ENCODE measurements around the gene MAPK8IP1.

Gene MAPK8IP1

DNA sequence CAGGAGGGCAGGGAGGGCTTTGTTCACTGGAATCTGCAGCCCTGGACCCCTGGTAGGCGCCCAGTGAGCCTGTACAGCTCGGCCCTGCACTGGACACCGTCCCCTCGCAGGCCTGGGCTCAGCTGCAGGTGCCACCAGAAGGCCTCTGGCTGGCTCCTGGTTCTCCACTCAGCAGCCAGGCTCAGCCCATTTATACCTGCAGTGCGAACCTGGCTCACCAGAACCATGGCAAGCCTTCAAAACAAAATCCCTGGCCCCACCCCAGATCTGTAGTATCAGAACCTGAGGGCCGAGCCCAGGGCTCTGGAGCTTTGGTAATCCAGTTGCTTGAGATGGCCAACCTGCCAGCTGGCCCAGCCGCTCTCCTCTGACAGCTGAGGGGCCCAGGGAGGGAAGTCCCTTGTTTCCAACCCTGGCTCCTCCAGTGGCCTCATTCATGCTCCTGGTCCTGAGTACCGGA, 22.5 kb downstream of the MAPK8IP1 start:
- Histone ChIP-seq H3K4me3 (ENCODE audit: control insufficient read depth in 1 of 7, extremely low read depth in 1 of 7, insufficient read depth in 4 of 7, low read depth in 2 of 7, low read length in 6 of 7) (no peak overlapping the region), H3K4me1 (ENCODE audit: control extremely low read depth in 1 of 4, control insufficient read depth in 4 of 4, insufficient read depth in 4 of 4, low read length in 3 of 4) (peaks cover 0 to 11% (median 2%) of the 10 kb centered on the region in 4 experiments), H3K27ac (ENCODE audit: insufficient read depth in 1 of 2, low read depth in 1 of 2, low read length in 2 of 2, poor library complexity in 1 of 2, severe bottlenecking in 2 of 2) (no peak overlapping the region), H3K36me3 (ENCODE audit: control insufficient read depth in 4 of 4, insufficient read depth in 4 of 4, low read length in 3 of 4) (peaks cover 0 to 32% (median 24%) of the 10 kb centered on the region in 4 experiments), H3K27me3 (replicated peaks in 2 of 5; ENCODE audit: control insufficient read depth in 4 of 5, insufficient read depth in 5 of 5, low read length in 4 of 5) (no peaks in the 10 kb centered on the region), H3K9me3 (ENCODE audit: control extremely low read depth in 1 of 5, control insufficient read depth in 4 of 5, insufficient read depth in 2 of 5, low read depth in 1 of 5, low read length in 4 of 5) (no peaks in the 10 kb centered on the region)
- 92% methylated on average over 8 of the region's 8 CpGs for WGBS (ENCODE audit: insufficient coverage)
- DNase-seq = no peak
- CTCF ChIA-PET = no interaction called here
- POLR2A ChIA-PET = no interaction called here

DNA sequence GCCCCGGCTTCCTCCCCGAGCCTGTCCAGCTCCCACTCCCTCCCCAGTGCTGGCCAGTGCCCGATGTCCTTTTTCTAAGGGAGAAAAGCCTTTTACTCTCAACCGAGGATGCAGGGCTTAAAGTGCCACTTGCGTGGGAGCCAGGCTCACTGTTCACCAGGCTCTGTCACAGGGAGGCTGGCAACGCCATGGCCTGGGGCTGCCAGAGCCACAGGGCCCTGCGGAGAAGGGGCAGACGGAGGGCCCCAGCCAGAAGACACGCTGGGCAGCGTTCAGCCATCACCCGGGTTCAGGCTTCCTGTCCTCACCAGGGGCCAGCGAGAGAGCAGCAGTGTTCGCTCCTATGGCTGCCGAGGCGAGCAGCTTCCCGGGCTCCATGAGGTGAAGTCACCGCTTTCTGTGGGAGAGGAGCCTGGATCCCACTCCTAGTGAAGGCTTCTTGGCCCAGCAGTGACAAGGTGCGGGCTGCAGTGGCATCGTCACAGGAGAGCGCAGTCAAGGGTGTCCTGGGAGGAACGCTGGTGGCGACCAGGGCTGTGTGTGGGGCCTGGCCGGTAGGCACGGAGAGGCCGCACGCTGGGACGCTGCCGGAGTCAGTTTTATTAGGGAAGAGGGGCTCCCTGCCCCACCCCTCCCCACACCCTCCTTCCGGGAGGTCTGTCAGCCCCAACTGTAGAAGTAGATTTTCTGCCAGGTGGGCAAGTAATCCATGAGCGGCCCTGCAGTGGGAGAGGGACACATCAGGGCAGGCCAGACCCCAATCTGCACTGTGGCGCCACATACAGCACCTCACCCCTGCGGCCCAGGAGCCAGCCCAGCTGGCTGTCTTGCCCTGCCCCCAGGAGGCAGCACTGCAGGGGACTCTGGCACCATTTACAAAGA, 24.4 kb downstream of the MAPK8IP1 start:
- 92% methylated on average over 32 of the region's 32 CpGs for WGBS (ENCODE audit: insufficient coverage)
- H3K4me1 ChIP-seq (ENCODE audit: control extremely low read depth in 1 of 4, control insufficient read depth in 4 of 4, insufficient read depth in 4 of 4, low read length in 3 of 4) = peaks cover 0 to 11% (median 2%) of the 10 kb centered on the region in 4 experiments
- no peaks in the 10 kb centered on the region for H3K9me3 ChIP-seq (ENCODE audit: control extremely low read depth in 1 of 5, control insufficient read depth in 4 of 5, insufficient read depth in 2 of 5, low read depth in 1 of 5, low read length in 4 of 5)
- DNase-seq = no peak
- ChIA-PET CTCF (interaction anchor here (1.0 kb wide), 1 partner anchor 12 kb away, joined by 3 read pairs; no protein-coding TSS in a partner anchor), POLR2A (no interaction called here)
- peaks cover 0 to 51% (median 38%) of the 10 kb centered on the region in 4 experiments for H3K36me3 ChIP-seq (ENCODE audit: control insufficient read depth in 4 of 4, insufficient read depth in 4 of 4, low read length in 3 of 4)
- no peak overlapping the region for H3K27ac ChIP-seq (ENCODE audit: insufficient read depth in 1 of 2, low read depth in 1 of 2, low read length in 2 of 2, poor library complexity in 1 of 2, severe bottlenecking in 2 of 2)
- H3K4me3 ChIP-seq (ENCODE audit: control insufficient read depth in 1 of 7, extremely low read depth in 1 of 7, insufficient read depth in 4 of 7, low read depth in 2 of 7, low read length in 6 of 7) = no peak overlapping the region
- H3K27me3 ChIP-seq (replicated peaks in 2 of 5; ENCODE audit: control insufficient read depth in 4 of 5, insufficient read depth in 5 of 5, low read length in 4 of 5) = no peaks in the 10 kb centered on the region

DNA sequence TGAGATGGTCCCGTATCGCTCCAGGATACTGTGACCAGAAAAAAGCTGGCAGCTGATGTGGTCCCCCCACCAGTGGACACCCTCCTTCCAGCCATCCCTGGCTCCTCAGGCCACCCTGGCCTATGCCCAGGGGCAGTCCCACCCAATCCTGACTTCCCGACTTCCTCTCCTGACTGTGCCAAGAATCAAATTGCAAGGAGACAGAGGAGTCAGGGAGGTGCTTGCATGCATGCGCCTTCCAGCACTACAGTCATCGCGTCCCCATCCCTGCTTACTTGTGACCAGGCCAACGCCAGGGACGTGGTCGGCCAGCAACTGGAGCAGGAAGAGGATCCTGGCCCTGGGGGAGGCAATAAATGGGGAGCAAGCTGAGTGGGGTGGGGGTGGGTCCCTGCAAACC, 25.2 kb downstream of the MAPK8IP1 start:
- Histone ChIP-seq H3K4me3 (ENCODE audit: control insufficient read depth in 1 of 7, extremely low read depth in 1 of 7, insufficient read depth in 4 of 7, low read depth in 2 of 7, low read length in 6 of 7) (no peak overlapping the region), H3K36me3 (ENCODE audit: control insufficient read depth in 4 of 4, insufficient read depth in 4 of 4, low read length in 3 of 4) (peaks cover 0 to 59% (median 43%) of the 10 kb centered on the region in 4 experiments), H3K27me3 (replicated peaks in 2 of 5; ENCODE audit: control insufficient read depth in 4 of 5, insufficient read depth in 5 of 5, low read length in 4 of 5) (no peaks in the 10 kb centered on the region), H3K4me1 (ENCODE audit: control extremely low read depth in 1 of 4, control insufficient read depth in 4 of 4, insufficient read depth in 4 of 4, low read length in 3 of 4) (peaks cover 0 to 8% (median 2%) of the 10 kb centered on the region in 4 experiments), H3K27ac (ENCODE audit: insufficient read depth in 1 of 2, low read depth in 1 of 2, low read length in 2 of 2, poor library complexity in 1 of 2, severe bottlenecking in 2 of 2) (no peak overlapping the region), H3K9me3 (ENCODE audit: control extremely low read depth in 1 of 5, control insufficient read depth in 4 of 5, insufficient read depth in 2 of 5, low read depth in 1 of 5, low read length in 4 of 5) (no peaks in the 10 kb centered on the region)
- 97% methylated on average over 9 of the region's 9 CpGs for WGBS (ENCODE audit: insufficient coverage)
- ChIA-PET CTCF (no interaction called here), POLR2A (no interaction called here)
- DNase-seq = no peak

DNA sequence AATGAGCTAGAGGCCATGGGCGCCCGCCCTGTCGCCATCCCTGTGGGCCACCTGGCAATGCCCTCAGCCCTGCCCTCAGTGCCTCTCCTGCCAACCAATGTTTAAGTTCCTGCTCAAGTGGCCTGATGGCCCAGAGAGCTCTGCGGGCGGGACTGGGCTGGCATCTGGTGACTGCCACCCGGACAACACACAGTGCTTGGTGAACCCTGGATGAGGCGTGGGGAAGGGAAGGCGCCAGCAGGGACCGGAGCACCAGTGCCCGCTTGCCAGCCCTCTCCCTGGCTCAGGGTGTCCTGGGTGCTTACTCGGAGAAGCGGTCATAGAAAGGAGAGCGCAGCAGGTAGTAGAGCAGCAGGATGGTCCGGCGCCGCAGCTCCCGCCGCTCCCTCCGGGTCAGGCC, 28.1 kb downstream of the MAPK8IP1 start:
- no peak for DNase-seq
- no peak overlapping the region for H3K27ac ChIP-seq (ENCODE audit: insufficient read depth in 1 of 2, low read depth in 1 of 2, low read length in 2 of 2, poor library complexity in 1 of 2, severe bottlenecking in 2 of 2)
- 97% methylated on average over 18 of the region's 19 CpGs for WGBS (ENCODE audit: insufficient coverage)
- CTCF ChIA-PET = interaction anchor here (0.7 kb wide), 1 partner anchor 32 kb away, joined by 3 read pairs; no protein-coding TSS in a partner anchor
- no peaks in the 10 kb centered on the region for H3K27me3 ChIP-seq (replicated peaks in 2 of 5; ENCODE audit: control insufficient read depth in 4 of 5, insufficient read depth in 5 of 5, low read length in 4 of 5)
- peaks cover 0 to 62% (median 46%) of the 10 kb centered on the region in 4 experiments for H3K36me3 ChIP-seq (ENCODE audit: control insufficient read depth in 4 of 4, insufficient read depth in 4 of 4, low read length in 3 of 4)
- no peak overlapping the region for H3K4me3 ChIP-seq (ENCODE audit: control insufficient read depth in 1 of 7, extremely low read depth in 1 of 7, insufficient read depth in 4 of 7, low read depth in 2 of 7, low read length in 6 of 7)
- POLR2A ChIA-PET = no interaction called here
- H3K4me1 ChIP-seq (ENCODE audit: control extremely low read depth in 1 of 4, control insufficient read depth in 4 of 4, insufficient read depth in 4 of 4, low read length in 3 of 4) = peaks cover 4 to 17% (median 14%) of the 10 kb centered on the region in 4 experiments
- no peaks in the 10 kb centered on the region for H3K9me3 ChIP-seq (ENCODE audit: control extremely low read depth in 1 of 5, control insufficient read depth in 4 of 5, insufficient read depth in 2 of 5, low read depth in 1 of 5, low read length in 4 of 5)

DNA sequence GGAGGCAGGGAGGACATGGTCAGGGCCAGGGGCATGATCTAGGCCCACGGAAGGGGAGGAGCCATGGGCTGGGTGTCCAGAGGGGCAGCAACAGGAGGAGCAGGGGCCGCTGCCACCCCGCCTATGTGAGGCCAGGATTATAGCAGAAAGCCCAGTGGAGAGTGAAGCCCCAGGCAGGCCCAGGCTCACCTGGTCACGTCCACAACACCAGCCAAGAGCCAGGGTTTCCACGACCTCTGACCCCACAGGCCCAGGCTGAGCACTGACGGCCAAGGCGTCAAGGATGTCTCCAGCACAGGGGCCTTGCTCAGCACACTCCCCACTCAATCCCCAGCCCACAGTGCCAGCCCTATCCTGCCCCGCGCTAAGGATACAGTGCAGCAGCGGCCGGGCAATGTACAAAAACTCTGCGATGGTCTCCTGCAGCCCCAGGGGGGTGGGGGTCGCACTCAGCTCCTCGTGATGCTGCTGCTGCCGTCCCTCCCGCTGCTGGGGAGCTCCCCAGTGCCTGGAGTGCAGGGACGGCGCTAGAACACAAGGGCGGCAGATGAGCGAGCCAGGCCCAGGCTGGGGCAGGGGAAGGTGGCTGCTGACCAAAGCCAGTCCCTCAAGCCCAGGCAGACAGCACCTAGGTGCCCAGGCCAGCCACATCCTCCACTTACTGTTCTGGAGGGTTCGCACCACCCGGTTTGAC, 28.6 kb downstream of the MAPK8IP1 start:
- Histone ChIP-seq H3K27ac (ENCODE audit: insufficient read depth in 1 of 2, low read depth in 1 of 2, low read length in 2 of 2, poor library complexity in 1 of 2, severe bottlenecking in 2 of 2) (no peak overlapping the region), H3K36me3 (ENCODE audit: control insufficient read depth in 4 of 4, insufficient read depth in 4 of 4, low read length in 3 of 4) (peaks cover 0 to 62% (median 45%) of the 10 kb centered on the region in 4 experiments), H3K9me3 (ENCODE audit: control extremely low read depth in 1 of 5, control insufficient read depth in 4 of 5, insufficient read depth in 2 of 5, low read depth in 1 of 5, low read length in 4 of 5) (no peaks in the 10 kb centered on the region), H3K27me3 (replicated peaks in 2 of 5; ENCODE audit: control insufficient read depth in 4 of 5, insufficient read depth in 5 of 5, low read length in 4 of 5) (no peaks in the 10 kb centered on the region), H3K4me3 (ENCODE audit: control insufficient read depth in 1 of 7, extremely low read depth in 1 of 7, insufficient read depth in 4 of 7, low read depth in 2 of 7, low read length in 6 of 7) (no peak overlapping the region), H3K4me1 (ENCODE audit: control extremely low read depth in 1 of 4, control insufficient read depth in 4 of 4, insufficient read depth in 4 of 4, low read length in 3 of 4) (peaks cover 4 to 22% (median 20%) of the 10 kb centered on the region in 4 experiments)
- 93% methylated on average over 21 of the region's 22 CpGs for WGBS (ENCODE audit: insufficient coverage)
- CTCF ChIA-PET = interaction anchor here (0.7 kb wide), 1 partner anchor 32 kb away, joined by 3 read pairs; no protein-coding TSS in a partner anchor
- DNase-seq = no peak
- POLR2A ChIA-PET = no interaction called here

DNA sequence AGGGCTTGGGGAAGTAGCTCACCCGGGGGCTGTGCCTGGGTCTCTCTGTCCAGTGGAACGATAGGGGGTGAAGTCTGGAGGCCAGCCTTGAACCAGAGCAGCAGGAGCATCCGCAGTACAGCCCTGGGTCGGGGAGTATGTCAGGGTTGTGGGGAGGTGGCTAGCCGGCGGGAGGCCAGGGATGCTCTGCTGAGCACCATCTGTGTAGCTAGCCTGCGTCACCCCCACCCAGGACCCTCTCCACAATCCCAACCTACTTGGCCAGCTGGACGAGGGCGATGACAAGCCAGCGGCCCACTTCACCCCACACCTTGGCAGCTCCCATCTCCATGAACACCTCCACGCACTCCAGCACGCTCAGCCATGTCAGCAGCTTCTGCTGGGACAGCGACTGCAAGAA, 30.0 kb downstream of the MAPK8IP1 start:
- Histone ChIP-seq H3K27me3 (replicated peaks in 2 of 5; ENCODE audit: control insufficient read depth in 4 of 5, insufficient read depth in 5 of 5, low read length in 4 of 5) (no peaks in the 10 kb centered on the region), H3K27ac (ENCODE audit: insufficient read depth in 1 of 2, low read depth in 1 of 2, low read length in 2 of 2, poor library complexity in 1 of 2, severe bottlenecking in 2 of 2) (no peak overlapping the region), H3K9me3 (ENCODE audit: control extremely low read depth in 1 of 5, control insufficient read depth in 4 of 5, insufficient read depth in 2 of 5, low read depth in 1 of 5, low read length in 4 of 5) (no peaks in the 10 kb centered on the region), H3K36me3 (ENCODE audit: control insufficient read depth in 4 of 4, insufficient read depth in 4 of 4, low read length in 3 of 4) (peaks cover 0 to 50% (median 34%) of the 10 kb centered on the region in 4 experiments), H3K4me1 (ENCODE audit: control extremely low read depth in 1 of 4, control insufficient read depth in 4 of 4, insufficient read depth in 4 of 4, low read length in 3 of 4) (peaks cover 4 to 36% (median 31%) of the 10 kb centered on the region in 4 experiments), H3K4me3 (ENCODE audit: control insufficient read depth in 1 of 7, extremely low read depth in 1 of 7, insufficient read depth in 4 of 7, low read depth in 2 of 7, low read length in 6 of 7) (no peak overlapping the region)
- 94% methylated on average over 9 of the region's 13 CpGs for WGBS (ENCODE audit: insufficient coverage)
- DNase-seq = no peak
- POLR2A ChIA-PET = no interaction called here
- CTCF ChIA-PET = interaction anchor here (0.5 to 0.9 kb wide), 2 partner anchors 15 to 173 kb away, joined by 3 read pairs; no protein-coding TSS in a partner anchor
